Measurements from ENCODE around the gene AKAP8.
"Not testable (repeated sequence)": the region's sequence is repeated elsewhere in the genome, so short reads cannot be mapped to it uniquely, and the experiment has no call there.

The AKAP8 gene

DNA sequence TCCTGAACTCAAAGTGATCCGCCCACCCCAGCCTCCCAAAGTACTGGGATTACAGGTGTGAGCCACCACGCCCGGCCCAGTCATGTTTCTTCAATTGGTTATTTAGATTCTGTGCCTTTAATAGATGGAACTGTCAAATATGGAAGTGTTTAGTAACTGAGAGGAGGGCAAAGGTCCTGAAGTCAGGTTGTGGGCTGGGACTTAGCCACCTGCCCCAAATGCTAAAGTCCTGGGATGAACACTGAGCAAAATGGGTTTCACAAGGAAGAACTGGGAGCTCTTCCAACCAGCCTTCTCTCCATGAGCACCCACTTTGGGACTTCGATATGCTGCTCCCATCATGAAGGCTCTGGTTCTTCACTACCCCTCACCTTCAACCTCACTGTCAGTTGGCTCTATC, 21.7 kb downstream of the AKAP8 start:
- no peak for DNase-seq (ENCODE audit: low read depth)
- no peak overlapping the region for H3K4me3 ChIP-seq (ENCODE audit: low read length)
- TF ChIP-seq, protein P1, sequence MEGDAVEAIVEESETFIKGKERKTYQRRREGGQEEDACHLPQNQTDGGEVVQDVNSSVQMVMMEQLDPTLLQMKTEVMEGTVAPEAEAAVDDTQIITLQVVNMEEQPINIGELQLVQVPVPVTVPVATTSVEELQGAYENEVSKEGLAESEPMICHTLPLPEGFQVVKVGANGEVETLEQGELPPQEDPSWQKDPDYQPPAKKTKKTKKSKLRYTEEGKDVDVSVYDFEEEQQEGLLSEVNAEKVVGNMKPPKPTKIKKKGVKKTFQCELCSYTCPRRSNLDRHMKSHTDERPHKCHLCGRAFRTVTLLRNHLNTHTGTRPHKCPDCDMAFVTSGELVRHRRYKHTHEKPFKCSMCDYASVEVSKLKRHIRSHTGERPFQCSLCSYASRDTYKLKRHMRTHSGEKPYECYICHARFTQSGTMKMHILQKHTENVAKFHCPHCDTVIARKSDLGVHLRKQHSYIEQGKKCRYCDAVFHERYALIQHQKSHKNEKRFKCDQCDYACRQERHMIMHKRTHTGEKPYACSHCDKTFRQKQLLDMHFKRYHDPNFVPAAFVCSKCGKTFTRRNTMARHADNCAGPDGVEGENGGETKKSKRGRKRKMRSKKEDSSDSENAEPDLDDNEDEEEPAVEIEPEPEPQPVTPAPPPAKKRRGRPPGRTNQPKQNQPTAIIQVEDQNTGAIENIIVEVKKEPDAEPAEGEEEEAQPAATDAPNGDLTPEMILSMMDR (conservative IDR thresholded peaks at IDR 0.05; ENCODE audit: low read length): no peak

DNA sequence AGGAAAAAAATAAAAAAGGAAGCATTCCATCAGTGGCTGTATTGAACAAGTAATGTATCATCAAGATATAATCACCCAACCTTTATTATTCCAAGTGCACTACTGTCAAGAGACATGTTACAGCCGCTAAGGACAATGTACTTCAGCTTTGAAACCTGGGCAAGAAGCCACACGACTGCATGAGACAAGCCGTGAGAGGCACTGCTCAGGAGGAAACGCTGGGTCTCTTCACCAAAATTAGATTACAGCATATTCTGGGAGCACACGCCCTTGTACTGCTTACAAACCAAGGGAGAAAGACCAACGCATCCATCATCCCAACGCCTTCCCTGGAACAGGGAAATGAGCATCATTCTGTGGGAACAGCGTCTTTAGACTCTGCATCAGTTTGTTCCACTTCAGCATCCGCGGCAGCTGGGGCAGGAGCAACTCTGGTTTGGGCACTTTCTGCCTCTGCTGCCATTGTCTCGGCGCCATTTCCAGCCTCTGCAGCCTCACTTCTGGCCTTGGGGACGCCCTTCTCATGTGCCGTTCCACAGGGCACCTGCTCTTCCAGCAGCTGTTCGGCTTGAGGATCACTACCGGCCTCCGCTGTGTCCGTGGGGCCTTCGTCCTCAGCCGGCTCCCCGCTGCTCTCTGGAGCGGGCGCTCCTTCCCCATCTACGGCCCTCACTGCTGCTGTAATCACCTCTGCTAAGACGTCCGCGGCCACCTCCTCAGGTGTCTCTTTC, 24.9 kb downstream of the AKAP8 start:
- no peak overlapping the region for H3K4me3 ChIP-seq (ENCODE audit: low read length)
- TF ChIP-seq, protein P1 (conservative IDR thresholded peaks at IDR 0.05; ENCODE audit: low read length): no peak
- DNase-seq (ENCODE audit: low read depth): no peak

DNA sequence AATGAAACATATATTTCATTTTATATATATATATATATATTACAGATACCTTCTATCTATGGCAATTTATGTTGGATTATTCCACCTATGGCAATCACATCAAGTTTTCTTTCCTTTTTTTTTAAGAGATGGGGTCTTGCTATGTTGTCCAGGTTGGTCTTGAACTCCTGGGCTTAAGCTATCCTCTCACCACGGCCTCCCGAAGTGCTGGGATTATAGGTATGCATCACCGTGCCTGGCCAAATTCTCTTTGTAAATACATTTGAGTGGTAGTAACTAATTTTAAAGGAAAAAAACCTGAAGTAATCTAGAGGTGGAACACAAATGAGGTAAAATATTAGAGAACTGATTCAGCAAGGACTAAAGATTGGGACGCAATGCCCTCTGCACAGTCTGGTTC, 25.7 kb downstream of the AKAP8 start:
- no peak overlapping the region for H3K4me3 ChIP-seq (ENCODE audit: low read length)
- no peak for DNase-seq (ENCODE audit: low read depth)
- TF ChIP-seq, protein P1 (conservative IDR thresholded peaks at IDR 0.05; ENCODE audit: low read length): no peak

DNA sequence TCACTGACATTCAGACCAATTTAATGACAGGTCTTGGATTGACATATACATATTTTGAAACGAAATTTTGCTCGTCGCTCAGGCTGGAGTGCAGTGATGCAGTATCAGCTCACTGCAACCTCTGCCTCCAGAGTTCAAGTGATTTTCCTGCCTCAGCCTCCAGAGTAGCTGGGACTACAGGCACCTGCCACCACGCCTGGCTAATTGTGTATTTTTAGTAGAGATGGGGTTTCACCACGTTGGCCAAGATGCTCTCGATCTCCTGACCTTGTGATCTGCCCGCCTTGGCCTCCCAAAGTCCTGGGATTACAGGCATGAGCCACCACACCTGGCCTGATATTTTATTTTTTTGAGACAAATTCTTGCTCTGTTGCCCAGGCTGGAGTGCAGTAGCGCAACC, 27.1 kb downstream of the AKAP8 start:
- not testable (repeated sequence) for H3K4me3 ChIP-seq (ENCODE audit: low read length); DNase-seq (ENCODE audit: low read depth)

DNA sequence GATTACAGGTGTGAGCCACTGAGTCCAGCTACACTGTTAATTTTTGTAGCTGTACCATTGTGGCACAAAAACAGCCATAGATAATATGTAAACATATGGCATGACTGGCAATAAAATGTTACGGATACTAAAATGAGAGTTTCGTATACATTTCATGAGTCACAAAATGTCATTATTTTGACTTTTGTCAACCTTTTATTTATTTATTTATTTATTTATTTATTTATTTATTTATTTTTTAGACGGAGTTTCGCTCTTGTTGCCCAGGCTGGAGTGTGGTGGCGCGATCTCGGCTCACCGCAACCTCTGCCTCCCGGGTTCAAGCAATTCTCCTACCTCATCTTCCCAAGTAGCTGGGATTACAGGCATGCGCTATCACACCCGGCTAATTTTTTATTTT, 38.3 kb downstream of the AKAP8 start:
- H3K4me3 ChIP-seq (ENCODE audit: low read length); DNase-seq (ENCODE audit: low read depth): not testable (repeated sequence)

DNA sequence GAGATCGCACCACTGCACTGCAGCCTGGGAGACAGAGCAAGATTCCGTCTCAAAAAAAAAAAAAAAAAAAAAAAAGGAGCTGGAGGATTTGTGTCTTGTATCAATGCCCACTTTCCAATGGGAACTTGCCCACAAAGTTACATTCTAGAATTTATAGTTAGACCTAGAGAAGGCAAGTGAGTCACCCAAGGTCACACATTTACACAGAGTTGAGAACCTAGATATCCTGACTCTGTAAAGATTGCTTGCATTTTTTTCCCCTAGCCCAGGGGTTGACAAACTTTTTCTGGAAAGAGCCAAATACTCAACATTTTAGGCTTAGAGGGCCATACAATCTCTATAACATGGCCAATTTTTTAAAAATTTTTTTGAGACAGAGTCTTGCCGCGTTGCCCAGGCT, 39.5 kb downstream of the AKAP8 start:
- TF ChIP-seq, protein P1 (conservative IDR thresholded peaks at IDR 0.05; ENCODE audit: low read length): no peak
- no peak overlapping the region for H3K4me3 ChIP-seq (ENCODE audit: low read length)
- DNase-seq (ENCODE audit: low read depth): peak; percentile 16

DNA sequence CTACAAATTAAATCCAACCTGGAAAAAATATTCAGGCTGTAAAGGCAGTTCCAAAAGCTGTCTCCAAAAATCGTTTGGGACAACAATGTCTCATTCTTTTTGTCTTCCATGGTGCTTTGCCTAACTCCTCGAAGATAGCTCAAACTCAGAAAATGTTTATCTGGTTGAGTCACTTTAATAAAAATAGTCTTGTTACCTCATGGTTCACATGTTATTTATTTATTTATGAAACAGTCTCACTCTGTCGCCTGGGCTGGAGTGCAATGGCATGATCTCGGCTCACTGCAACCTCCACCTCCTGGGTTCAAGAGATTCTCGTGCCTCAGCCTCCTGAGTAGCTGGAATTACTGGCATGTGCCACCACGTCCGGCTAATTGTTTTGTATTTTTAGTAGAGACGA, 42.4 kb downstream of the AKAP8 start:
- H3K4me3 ChIP-seq (ENCODE audit: low read length): no peak overlapping the region
- peak; percentile 70 for DNase-seq (ENCODE audit: low read depth)
- TF ChIP-seq, protein P1 (conservative IDR thresholded peaks at IDR 0.05; ENCODE audit: low read length): no peak

DNA sequence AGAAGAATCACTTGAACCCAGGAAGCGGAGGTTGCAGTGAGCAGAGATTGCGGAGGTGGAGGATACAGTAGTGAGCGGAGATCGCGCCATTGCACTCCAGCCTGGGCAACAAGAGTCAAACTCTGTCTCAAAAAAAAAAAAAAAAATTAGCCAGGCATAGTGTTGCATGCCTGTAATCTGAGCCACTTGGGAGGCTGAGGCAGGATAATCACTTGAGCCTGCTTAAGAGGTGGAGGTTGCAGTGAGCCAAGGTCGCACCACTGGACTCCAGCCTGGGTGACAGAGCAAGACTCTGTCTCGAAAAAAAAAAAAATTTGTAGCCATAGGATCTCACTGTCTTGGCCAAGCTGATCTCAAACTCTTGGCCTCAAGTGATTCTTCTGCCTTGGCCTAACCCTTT, 43.6 kb downstream of the AKAP8 start:
- not testable (repeated sequence) for DNase-seq (ENCODE audit: low read depth); H3K4me3 ChIP-seq (ENCODE audit: low read length)
